ENCODE results near the gene IPMK.
A peak's percentile ranks its signal among the peaks of the same experiment; 100 is the strongest.

IPMK gene

GRCh38 chr10:58201704-58202103, 66.0 kb downstream of the IPMK start:
- no peak for ATAC-seq
- TF ChIP-seq CSDC2 (CRISPR knock-in tag; IDR thresholded peaks at IDR 0.05) (no peak), ZC3H10 (CRISPR knock-in tag; IDR thresholded peaks at IDR 0.05) (no peak), TCF4 (CRISPR knock-in tag; IDR thresholded peaks at IDR 0.05; ENCODE audit: borderline replicate concordance) (no peak), TOX (CRISPR knock-in tag; IDR thresholded peaks at IDR 0.05; ENCODE audit: borderline replicate concordance) (no peak), ZNF565 (CRISPR knock-in tag; conservative IDR thresholded peaks at IDR 0.05; ENCODE audit: low read depth) (no peak), PATZ1 (CRISPR knock-in tag; IDR thresholded peaks at IDR 0.05; ENCODE audit: borderline replicate concordance) (no peak), ESRRG (CRISPR knock-in tag; IDR thresholded peaks at IDR 0.05) (no peak), ZFP30 (CRISPR knock-in tag; IDR thresholded peaks at IDR 0.05) (no peak), PPARA (CRISPR knock-in tag; IDR thresholded peaks at IDR 0.05; ENCODE audit: borderline replicate concordance) (no peak), ZFP3 (CRISPR knock-in tag; IDR thresholded peaks at IDR 0.05) (no peak), ZNF70 (CRISPR knock-in tag; IDR thresholded peaks at IDR 0.05) (no peak), BACH2 (CRISPR knock-in tag; IDR thresholded peaks at IDR 0.05; ENCODE audit: borderline replicate concordance) (no peak), SNAI2 (CRISPR knock-in tag; IDR thresholded peaks at IDR 0.05) (no peak), CREB5 (CRISPR knock-in tag; IDR thresholded peaks at IDR 0.05; ENCODE audit: low read depth) (no peak), ZNF8 (CRISPR knock-in tag; IDR thresholded peaks at IDR 0.05) (no peak)
- TF ChIP-seq, protein P1, sequence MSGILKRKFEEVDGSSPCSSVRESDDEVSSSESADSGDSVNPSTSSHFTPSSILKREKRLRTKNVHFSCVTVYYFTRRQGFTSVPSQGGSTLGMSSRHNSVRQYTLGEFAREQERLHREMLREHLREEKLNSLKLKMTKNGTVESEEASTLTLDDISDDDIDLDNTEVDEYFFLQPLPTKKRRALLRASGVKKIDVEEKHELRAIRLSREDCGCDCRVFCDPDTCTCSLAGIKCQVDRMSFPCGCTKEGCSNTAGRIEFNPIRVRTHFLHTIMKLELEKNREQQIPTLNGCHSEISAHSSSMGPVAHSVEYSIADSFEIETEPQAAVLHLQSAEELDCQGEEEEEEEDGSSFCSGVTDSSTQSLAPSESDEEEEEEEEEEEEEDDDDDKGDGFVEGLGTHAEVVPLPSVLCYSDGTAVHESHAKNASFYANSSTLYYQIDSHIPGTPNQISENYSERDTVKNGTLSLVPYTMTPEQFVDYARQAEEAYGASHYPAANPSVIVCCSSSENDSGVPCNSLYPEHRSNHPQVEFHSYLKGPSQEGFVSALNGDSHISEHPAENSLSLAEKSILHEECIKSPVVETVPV (CRISPR knock-in tag; IDR thresholded peaks at IDR 0.05) = no peak

DNA sequence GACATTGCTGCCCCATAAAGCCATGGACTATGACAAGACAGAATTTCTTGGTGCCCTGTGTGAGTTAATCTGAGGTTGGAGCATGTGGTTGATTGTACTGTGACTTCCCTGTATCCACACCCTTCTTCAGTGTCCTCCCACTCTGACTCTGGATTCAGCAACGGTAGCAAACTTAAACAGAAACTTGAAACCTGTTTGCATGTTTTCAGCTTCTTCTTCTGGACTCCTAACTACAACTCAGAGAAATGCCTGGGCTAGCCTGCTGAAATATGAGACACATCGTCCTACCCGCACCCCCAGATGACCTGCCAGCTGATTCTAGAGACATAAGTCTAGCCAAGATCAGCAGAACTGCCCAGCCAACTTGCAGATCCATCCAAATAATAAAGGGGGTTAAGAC, 78.4 kb downstream of the IPMK start:
- TF ChIP-seq ISL1 (CRISPR knock-in tag; IDR thresholded peaks at IDR 0.05) (no peak), TCF4 (CRISPR knock-in tag; IDR thresholded peaks at IDR 0.05; ENCODE audit: borderline replicate concordance) (no peak), SNAI2 (CRISPR knock-in tag; IDR thresholded peaks at IDR 0.05) (no peak), ZC3H10 (CRISPR knock-in tag; IDR thresholded peaks at IDR 0.05) (no peak), ZFP30 (CRISPR knock-in tag; IDR thresholded peaks at IDR 0.05) (no peak), PPARA (CRISPR knock-in tag; IDR thresholded peaks at IDR 0.05; ENCODE audit: borderline replicate concordance) (no peak)
- peak; percentile 73 for ATAC-seq

GRCh38 chr10:58184120-58184670, 83.5 kb downstream of the IPMK start:
- TF ChIP-seq RARB (CRISPR knock-in tag; IDR thresholded peaks at IDR 0.05) (no peak), ZFP30 (CRISPR knock-in tag; IDR thresholded peaks at IDR 0.05) (no peak), ZNF565 (CRISPR knock-in tag; conservative IDR thresholded peaks at IDR 0.05; ENCODE audit: low read depth) (no peak), GLIS3 (CRISPR knock-in tag; IDR thresholded peaks at IDR 0.05) (no peak), CSDC2 (CRISPR knock-in tag; IDR thresholded peaks at IDR 0.05) (no peak), BACH2 (CRISPR knock-in tag; IDR thresholded peaks at IDR 0.05; ENCODE audit: borderline replicate concordance) (no peak), PATZ1 (CRISPR knock-in tag; IDR thresholded peaks at IDR 0.05; ENCODE audit: borderline replicate concordance) (no peak), OSR1 (CRISPR knock-in tag; IDR thresholded peaks at IDR 0.05) (no peak), TCF4 (CRISPR knock-in tag; IDR thresholded peaks at IDR 0.05; ENCODE audit: borderline replicate concordance) (no peak), ZNF70 (CRISPR knock-in tag; IDR thresholded peaks at IDR 0.05) (no peak), ARNTL (CRISPR knock-in tag; IDR thresholded peaks at IDR 0.05; ENCODE audit: borderline replicate concordance, low read depth) (no peak), PPARA (CRISPR knock-in tag; IDR thresholded peaks at IDR 0.05; ENCODE audit: borderline replicate concordance) (no peak), SNAI2 (CRISPR knock-in tag; IDR thresholded peaks at IDR 0.05) (no peak)
- TF ChIP-seq, protein P2, sequence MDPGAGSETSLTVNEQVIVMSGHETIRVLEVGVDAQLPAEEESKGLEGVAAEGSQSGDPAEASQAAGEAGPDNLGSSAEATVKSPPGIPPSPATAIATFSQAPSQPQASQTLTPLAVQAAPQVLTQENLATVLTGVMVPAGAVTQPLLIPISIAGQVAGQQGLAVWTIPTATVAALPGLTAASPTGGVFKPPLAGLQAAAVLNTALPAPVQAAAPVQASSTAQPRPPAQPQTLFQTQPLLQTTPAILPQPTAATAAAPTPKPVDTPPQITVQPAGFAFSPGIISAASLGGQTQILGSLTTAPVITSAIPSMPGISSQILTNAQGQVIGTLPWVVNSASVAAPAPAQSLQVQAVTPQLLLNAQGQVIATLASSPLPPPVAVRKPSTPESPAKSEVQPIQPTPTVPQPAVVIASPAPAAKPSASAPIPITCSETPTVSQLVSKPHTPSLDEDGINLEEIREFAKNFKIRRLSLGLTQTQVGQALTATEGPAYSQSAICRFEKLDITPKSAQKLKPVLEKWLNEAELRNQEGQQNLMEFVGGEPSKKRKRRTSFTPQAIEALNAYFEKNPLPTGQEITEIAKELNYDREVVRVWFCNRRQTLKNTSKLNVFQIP (CRISPR knock-in tag; IDR thresholded peaks at IDR 0.05; ENCODE audit: borderline replicate concordance, low read depth) = no peak
- no peak for ATAC-seq
